Measurements from ENCODE around the gene STT3A. TPM values are rescaled to one million over a fixed set of nuclear protein-coding genes. Genes with fewer than 3 reads are reported as not detected.

STT3A gene
- polyA plus RNA-seq, 1 donor from 2014 or later, result 54.3 TPM

Small RNA genes lying within 50 kb of the gene (small RNA-seq; reads per million reads assigned to genes)
- gene RNU2-35P (0.03 to 1.3 (median 0.03) reads per million in 3 experiments), gene RNU6-1156P (0 reads per million in 3 experiments)

Other genes starting within 250 kb of the STT3A start
- gene FEZ1, start 96.6 kb upstream of the STT3A start, polyA plus RNA-seq, result 502 and 545 TPM in 2 replicates
- gene EI24, start 23.4 kb upstream of the STT3A start, polyA plus RNA-seq, result 92.5 and 100 TPM in 2 replicates
- 29.5 and 33.0 TPM in 2 replicates for gene CHEK1, start 32.3 kb downstream of the STT3A start, polyA plus RNA-seq
- 0.52 TPM in 1 of 2 replicates, not detected in the other for gene ACRV1, start 88.0 kb downstream of the STT3A start, polyA plus RNA-seq
- gene PATE1, start 153.4 kb downstream of the STT3A start, polyA plus RNA-seq, result not detected in 2 replicates
- not detected in 2 replicates for gene PATE2, start 186.0 kb downstream of the STT3A start, polyA plus RNA-seq
- gene PATE3, start 195.3 kb downstream of the STT3A start, polyA plus RNA-seq, result not detected in 2 replicates
- not detected in 2 replicates for gene PATE4, start 240.5 kb downstream of the STT3A start, polyA plus RNA-seq